ENCODE results near the gene SMCP. TPM values are rescaled to one million over a fixed set of nuclear protein-coding genes. Genes with fewer than 3 reads are reported as not detected.

The SMCP gene
- polyA plus RNA-seq, 3 donors from 2014 or later = not detected

GRCh38 chr1:152904688-152905440 lies 26.7 kb downstream of the SMCP start:
- Mint-ChIP-seq H3K4me1 (peaks cover 0 to 10% of the 10 kb centered on the region in 2 donors), H3K27me3 (ENCODE audit: low read depth in 3 of 3) (peaks cover 5 to 7% (median 6%) of the 10 kb centered on the region in 3 donors), H3K27ac (no peak overlapping the region), H3K9me3 (peaks cover 0 to 1% (median 0%) of the 10 kb centered on the region in 6 donors), H3K36me3 (no peaks in the 10 kb centered on the region), H3K4me3 (peak overlapping the region in 1 of 5 donors; percentile 24)
- no peak for DNase-seq

DNA sequence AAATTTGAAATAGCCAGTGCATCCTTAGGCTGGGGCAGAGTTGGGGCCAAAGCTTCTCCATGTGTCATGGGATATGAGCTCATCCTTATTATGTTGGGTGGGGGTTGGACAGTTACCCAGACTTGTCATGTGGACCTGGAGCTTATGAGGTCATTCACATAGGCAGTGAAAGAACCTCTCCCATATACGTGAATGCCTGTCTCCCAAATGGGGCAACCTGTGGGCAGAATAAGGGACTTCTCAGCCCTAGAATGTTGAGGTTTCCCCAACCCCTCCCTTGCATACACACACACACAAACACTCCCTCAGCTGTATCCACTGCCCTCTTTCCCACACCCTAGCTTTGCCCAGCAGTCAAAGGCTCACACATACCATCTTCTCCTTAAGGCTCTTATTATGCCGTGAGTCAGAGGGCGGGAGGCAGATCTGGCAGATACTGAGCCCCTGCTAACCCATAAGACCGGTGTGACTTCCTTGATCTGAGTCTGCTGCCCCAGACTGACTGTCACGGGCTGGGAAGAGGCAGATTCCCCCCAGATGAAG lies 28.0 kb downstream of the SMCP start:
- Mint-ChIP-seq H3K27me3 (ENCODE audit: low read depth in 3 of 3) (peaks cover 3 to 8% (median 5%) of the 10 kb centered on the region in 3 donors), H3K9me3 (peaks cover 0 to 1% (median 0%) of the 10 kb centered on the region in 6 donors), H3K4me1 (peaks cover 0 to 12% of the 10 kb centered on the region in 2 donors), H3K36me3 (no peaks in the 10 kb centered on the region), H3K27ac (peak overlapping the region in 3 of 6 donors; percentile 0 to 75 (median 68)), H3K4me3 (peak overlapping the region; percentile 11 to 76 (median 40))
- DNase-seq = peak in 1 of 3 donors; percentile 4

DNA sequence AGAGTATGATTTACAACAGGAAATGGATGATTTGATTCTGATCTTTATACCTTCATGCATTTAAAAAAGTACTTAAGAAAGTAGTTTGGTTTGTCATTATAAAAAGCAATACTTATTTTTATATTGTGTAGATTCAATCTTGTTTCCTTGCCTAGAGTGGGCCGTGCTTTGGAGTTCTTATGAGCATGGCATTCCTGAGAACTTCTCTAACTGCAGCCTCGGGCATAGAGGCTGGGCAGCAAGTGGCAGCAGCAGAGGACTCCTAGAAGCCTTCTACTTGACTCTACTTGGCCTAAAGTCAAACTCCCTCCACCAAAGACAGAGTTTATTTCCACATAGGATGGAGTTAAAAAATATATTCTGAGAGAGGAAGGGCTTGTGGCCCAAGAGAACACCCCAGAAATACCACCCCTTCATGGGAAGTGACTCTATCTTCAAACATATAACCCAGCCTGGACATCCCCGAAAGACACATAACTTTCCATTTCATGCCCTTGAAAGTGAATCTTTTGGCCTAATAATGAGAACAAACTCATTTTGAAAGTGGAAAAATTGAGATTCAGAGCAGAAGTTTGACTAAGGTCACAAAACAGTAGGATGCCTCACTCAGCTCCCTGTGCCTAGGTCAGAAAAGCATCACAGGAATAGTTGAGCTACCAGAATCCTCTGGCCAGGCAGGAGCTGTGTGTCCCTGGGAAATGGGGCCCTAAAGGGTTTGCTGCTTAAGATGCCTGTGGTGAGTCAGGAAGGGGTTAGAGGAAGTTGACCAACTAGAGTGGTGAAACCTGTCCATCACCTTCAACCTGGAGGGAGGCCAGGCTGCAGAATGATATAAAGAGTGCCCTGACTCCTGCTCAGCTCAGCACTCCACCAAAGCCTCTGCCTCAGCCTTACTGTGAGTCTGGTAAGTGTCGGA lies 29.8 kb downstream of the SMCP start, which contains the start of gene IVL:
Gene IVL (plus strand): TSS at position 861 of the 916 bp plus-strand sequence. CDS start 1,252 bp downstream, outside the sequence.
- H3K4me3 Mint-ChIP-seq = peak within 1 kb of the TSS in 2 of 5 donors; percentile 23 to 78
- H3K27me3 Mint-ChIP-seq (ENCODE audit: low read depth in 3 of 3) = peaks cover 5 to 13% (median 8%) of the 10 kb centered on the region in 3 donors
- H3K4me1 Mint-ChIP-seq = peaks cover 0 to 14% of the 10 kb centered on the region in 2 donors
- peak within 1 kb of the TSS in 2 of 6 donors; percentile 36 to 75 for H3K27ac Mint-ChIP-seq
- no peak for DNase-seq
- no peaks in the 10 kb centered on the region for H3K36me3 Mint-ChIP-seq
- H3K9me3 Mint-ChIP-seq = peaks cover 0 to 8% (median 0%) of the 10 kb centered on the region in 6 donors

GRCh38 chr1:152909206-152909605 lies 31.1 kb downstream of the SMCP start:
- H3K27ac Mint-ChIP-seq = peak overlapping the region in 1 of 6 donors; percentile 78
- DNase-seq = no peak
- H3K9me3 Mint-ChIP-seq = peaks cover 0 to 8% (median 0%) of the 10 kb centered on the region in 6 donors
- peaks cover 0 to 18% of the 10 kb centered on the region in 2 donors for H3K4me1 Mint-ChIP-seq
- H3K36me3 Mint-ChIP-seq = no peaks in the 10 kb centered on the region
- peaks cover 4 to 15% (median 8%) of the 10 kb centered on the region in 3 donors for H3K27me3 Mint-ChIP-seq (ENCODE audit: low read depth in 3 of 3)
- peak overlapping the region in 1 of 5 donors; percentile 78 for H3K4me3 Mint-ChIP-seq

DNA sequence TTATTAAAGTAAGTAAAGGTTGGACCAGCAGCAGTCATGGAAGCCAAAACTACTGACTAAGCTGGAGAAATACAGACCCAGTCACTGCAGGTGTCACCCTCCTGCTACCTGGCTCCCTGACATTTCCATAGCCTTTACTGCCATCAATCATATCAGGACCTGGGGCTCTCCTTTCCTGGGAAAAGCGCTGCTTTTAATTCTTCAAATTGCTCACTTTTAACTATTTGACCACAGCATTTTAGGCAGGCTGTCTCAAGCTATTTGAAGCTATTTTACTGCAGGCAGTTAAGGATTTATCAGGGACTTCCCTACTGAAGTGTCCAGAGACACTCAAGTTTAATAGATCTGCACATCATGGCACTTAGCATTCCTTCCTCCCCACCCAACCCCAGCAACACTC lies 34.3 kb downstream of the SMCP start:
- Mint-ChIP-seq H3K4me3 (peak overlapping the region; percentile 77 to 94 (median 80)), H3K4me1 (peaks cover 0 to 11% of the 10 kb centered on the region in 2 donors), H3K27ac (peak overlapping the region in 2 of 6 donors; percentile 12 to 60), H3K9me3 (peaks cover 0 to 7% (median 0%) of the 10 kb centered on the region in 6 donors), H3K27me3 (ENCODE audit: low read depth in 3 of 3) (peaks cover 4 to 11% (median 4%) of the 10 kb centered on the region in 3 donors), H3K36me3 (no peaks in the 10 kb centered on the region)
- DNase-seq = no peak

GRCh38 chr1:152912900-152913299 lies 34.8 kb downstream of the SMCP start:
- Mint-ChIP-seq H3K4me1 (peaks cover 0 to 11% of the 10 kb centered on the region in 2 donors), H3K36me3 (no peaks in the 10 kb centered on the region), H3K9me3 (peaks cover 0 to 7% (median 0%) of the 10 kb centered on the region in 6 donors), H3K4me3 (peak overlapping the region; percentile 77 to 94 (median 80)), H3K27ac (peak overlapping the region in 5 of 6 donors; percentile 4 to 60 (median 12)), H3K27me3 (ENCODE audit: low read depth in 3 of 3) (peaks cover 4 to 11% (median 4%) of the 10 kb centered on the region in 3 donors)
- DNase-seq = peak in 1 of 3 donors; percentile 5

- DNase-seq = no peak
- Mint-ChIP-seq H3K27ac (no peak overlapping the region), H3K4me1 (peaks cover 0 to 6% of the 10 kb centered on the region in 2 donors), H3K27me3 (ENCODE audit: low read depth in 3 of 3) (peaks cover 0 to 3% (median 2%) of the 10 kb centered on the region in 3 donors), H3K4me3 (no peak overlapping the region), H3K36me3 (no peaks in the 10 kb centered on the region), H3K9me3 (peaks cover 0 to 4% (median 0%) of the 10 kb centered on the region in 6 donors)
Measured at GRCh38 chr1:152917794-152918193, 39.7 kb downstream of the SMCP start.

- H3K9me3 Mint-ChIP-seq = peaks cover 0 to 2% (median 0%) of the 10 kb centered on the region in 6 donors
- H3K27me3 Mint-ChIP-seq (ENCODE audit: low read depth in 3 of 3) = peaks cover 0 to under 1% (median 0%) of the 10 kb centered on the region in 3 donors
- no peaks in the 10 kb centered on the region for H3K36me3 Mint-ChIP-seq
- DNase-seq = no peak
- H3K4me1 Mint-ChIP-seq = no peaks in the 10 kb centered on the region
- no peak overlapping the region for H3K4me3 Mint-ChIP-seq
- H3K27ac Mint-ChIP-seq = no peak overlapping the region
Measured at GRCh38 chr1:152919071-152919470, 40.9 kb downstream of the SMCP start.

DNA sequence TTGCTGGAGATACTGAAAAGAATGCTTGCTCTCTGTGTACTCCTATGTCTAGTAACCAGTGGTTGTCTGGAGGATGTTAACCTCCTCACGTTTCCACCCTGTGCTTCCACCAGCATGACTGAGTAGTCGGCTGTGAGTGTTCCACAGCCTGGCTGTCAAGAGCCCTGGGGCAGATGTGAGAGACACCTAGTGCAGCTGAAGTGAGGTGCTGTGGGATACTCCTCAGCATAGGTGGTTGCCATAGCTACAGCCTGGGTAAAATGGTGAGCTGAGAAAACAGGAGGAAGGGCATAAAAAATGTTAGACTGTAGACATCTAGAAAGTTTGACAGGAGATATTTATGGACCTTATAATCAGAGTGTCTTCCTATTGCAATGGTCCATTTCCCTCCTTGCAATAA lies 46.1 kb downstream of the SMCP start:
- Mint-ChIP-seq H3K36me3 (no peaks in the 10 kb centered on the region), H3K4me3 (no peak overlapping the region), H3K4me1 (no peaks in the 10 kb centered on the region), H3K27ac (no peak overlapping the region), H3K27me3 (ENCODE audit: low read depth in 3 of 3) (peaks cover 0 to 8% (median 2%) of the 10 kb centered on the region in 3 donors), H3K9me3 (peaks cover 0 to under 1% (median 0%) of the 10 kb centered on the region in 6 donors)
- no peak for DNase-seq

- H3K27ac Mint-ChIP-seq = no peak overlapping the region
- no peaks in the 10 kb centered on the region for H3K4me1 Mint-ChIP-seq
- H3K36me3 Mint-ChIP-seq = no peaks in the 10 kb centered on the region
- peaks cover 0 to 8% (median 2%) of the 10 kb centered on the region in 3 donors for H3K27me3 Mint-ChIP-seq (ENCODE audit: low read depth in 3 of 3)
- DNase-seq = no peak
- H3K9me3 Mint-ChIP-seq = no peaks in the 10 kb centered on the region
- no peak overlapping the region for H3K4me3 Mint-ChIP-seq
Measured at GRCh38 chr1:152926091-152926490, 48.0 kb downstream of the SMCP start.

DNA sequence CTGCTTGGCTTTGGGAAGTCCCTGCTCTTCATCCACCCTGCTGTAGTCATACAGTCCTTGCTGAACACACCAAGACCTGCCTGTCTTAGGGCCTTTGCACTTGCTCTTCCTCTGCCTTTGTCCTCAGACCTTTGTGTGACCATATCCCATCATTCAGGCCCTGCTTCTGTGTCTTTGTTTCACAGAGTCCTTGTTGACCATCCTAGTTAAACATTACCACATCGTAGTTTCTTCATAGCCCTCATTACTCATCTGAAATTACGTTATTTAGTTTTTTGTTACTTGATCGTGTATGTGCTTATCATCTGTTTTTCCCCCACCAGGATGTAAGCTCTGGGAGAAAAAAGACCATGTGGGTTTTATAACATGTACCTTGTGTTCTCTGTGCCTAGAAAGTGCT lies 50.5 kb downstream of the SMCP start:
- peaks cover 0 to 10% (median 4%) of the 10 kb centered on the region in 3 donors for H3K27me3 Mint-ChIP-seq (ENCODE audit: low read depth in 3 of 3)
- H3K36me3 Mint-ChIP-seq = no peaks in the 10 kb centered on the region
- no peaks in the 10 kb centered on the region for H3K4me1 Mint-ChIP-seq
- no peak overlapping the region for H3K27ac Mint-ChIP-seq
- H3K4me3 Mint-ChIP-seq = no peak overlapping the region
- DNase-seq = no peak
- H3K9me3 Mint-ChIP-seq = no peaks in the 10 kb centered on the region

- H3K4me3 Mint-ChIP-seq = no peak overlapping the region
- no peak for DNase-seq
- no peaks in the 10 kb centered on the region for H3K4me1 Mint-ChIP-seq
- no peak overlapping the region for H3K27ac Mint-ChIP-seq
- no peaks in the 10 kb centered on the region for H3K36me3 Mint-ChIP-seq
- no peaks in the 10 kb centered on the region for H3K9me3 Mint-ChIP-seq
- H3K27me3 Mint-ChIP-seq (ENCODE audit: low read depth in 3 of 3) = peaks cover 0 to 8% (median 6%) of the 10 kb centered on the region in 3 donors
Measured at GRCh38 chr1:152932170-152932811, 54.2 kb downstream of the SMCP start.

GRCh38 chr1:152933196-152933595 lies 55.1 kb downstream of the SMCP start:
- Mint-ChIP-seq H3K4me1 (no peaks in the 10 kb centered on the region), H3K27ac (no peak overlapping the region), H3K36me3 (no peaks in the 10 kb centered on the region), H3K9me3 (no peaks in the 10 kb centered on the region), H3K4me3 (no peak overlapping the region), H3K27me3 (ENCODE audit: low read depth in 3 of 3) (peaks cover 0 to 8% (median 6%) of the 10 kb centered on the region in 3 donors)
- DNase-seq = no peak
